ENCODE data around the gene TDRD10. TPM values are rescaled to one million over a fixed set of nuclear protein-coding genes. Genes with fewer than 3 reads are reported as not detected.

Gene TDRD10
- total and polyA plus RNA-seq, 2 of the 4 experiments (the other 2 are of a cell fraction), result not detected

DNA sequence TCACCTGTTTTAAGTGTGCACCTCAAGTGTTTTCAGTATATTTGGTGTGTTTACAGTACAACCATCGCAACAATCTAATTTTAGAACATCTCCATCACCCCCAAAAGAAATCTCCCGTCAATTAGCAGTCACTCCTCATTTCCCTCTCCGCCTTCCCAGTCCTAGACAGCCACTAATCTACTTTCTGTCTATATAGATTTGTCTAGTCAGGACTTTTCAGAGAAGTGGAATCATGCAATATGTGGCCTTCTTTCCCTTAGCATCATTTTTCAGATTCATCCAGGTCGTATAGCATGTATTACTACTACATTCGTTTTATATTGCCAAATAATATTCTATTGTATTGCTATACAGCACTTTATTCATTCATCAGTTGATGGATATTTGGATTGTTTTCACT lies 1.9 kb downstream of the TDRD10 start:
- no peak overlapping the region for H3K56ac ChIP-seq (ENCODE audit: extremely low read depth, insufficient read depth, low read length)

More for the DNA sequence above, 1.9 kb downstream of the TDRD10 start:
- Histone ChIP-seq H3K4me1 (ENCODE audit: control insufficient read depth, insufficient read depth, low read length) (peaks cover 2% of the 10 kb centered on the region; the same call in 1 of the 2 replicates), H3K9me1 (ENCODE audit: insufficient read depth, low read length) (no peaks in the 10 kb centered on the region), H2AK9ac (replicated peaks; ENCODE audit: low read depth, low read length, poor library complexity) (no peak overlapping the region), H3K18ac (ENCODE audit: low read depth, low read length) (no peak overlapping the region), H2BK20ac (ENCODE audit: low read depth, low read length) (no peak overlapping the region), H3K79me1 (ENCODE audit: low read depth in 1 of 2, low read length in 2 of 2) (no peaks in the 10 kb centered on the region), H3K4me2 (ENCODE audit: low read depth, low read length) (no peak overlapping the region), H3K14ac (replicated peaks; ENCODE audit: low read depth, low read length) (no peak overlapping the region), H4K20me1 (ENCODE audit: insufficient read depth, low read length) (no peaks in the 10 kb centered on the region), H3K27ac (ENCODE audit: insufficient read depth, low read length) (no peak overlapping the region), H3K9me3 (ENCODE audit: control insufficient read depth, insufficient read depth, low read length) (peaks cover 32% of the 10 kb centered on the region), H3K36me3 (ENCODE audit: control insufficient read depth, insufficient read depth, low read length) (no peaks in the 10 kb centered on the region), H3K23ac (ENCODE audit: low read depth, low read length) (no peak overlapping the region), H2BK15ac (ENCODE audit: low read depth, low read length) (no peak overlapping the region), H2AK5ac (ENCODE audit: low read depth, low read length) (no peak overlapping the region), H3K4me3 (ENCODE audit: insufficient read depth, low read depth, low read length) (no peak overlapping the region), H3K4ac (ENCODE audit: low read depth, low read length) (no peak overlapping the region), H2BK120ac (ENCODE audit: low read depth, low read length) (no peak overlapping the region), H3K27me3 (ENCODE audit: control insufficient read depth, insufficient read depth, low read length) (peaks cover 80% of the 10 kb centered on the region), H3K9ac (ENCODE audit: low read depth, low read length) (no peak overlapping the region), H2AFZ (replicated peaks; ENCODE audit: low read length, poor library complexity) (no peak overlapping the region), H4K5ac (ENCODE audit: low read depth, low read length) (no peak overlapping the region), H4K8ac (ENCODE audit: low read depth in 2 of 2, low read length in 2 of 2) (no peak overlapping the region), H2BK5ac (ENCODE audit: low read depth, low read length, poor library complexity, severe bottlenecking) (no peak overlapping the region), H4K91ac (ENCODE audit: insufficient read depth, low read depth, low read length) (no peak overlapping the region)
- ATAC-seq (ENCODE audit: low read depth) (no peak), DNase-seq (no peak)
- WGBS, 2 experiments (ENCODE audit: extremely low coverage in 2 of 2, insufficient read length in 1 of 2), result no CpG with 5 or more reads among the region's 5 CpGs
- POLR2A ChIA-PET (ENCODE audit: unreplicated experiment), result no interaction called here
- TF ChIP-seq RAD21 (IDR thresholded peaks at IDR 0.05; ENCODE audit: low read length) (no peak), MAFK (IDR thresholded peaks at IDR 0.05; ENCODE audit: low read depth, low read length) (peak; percentile 43)
- in situ Hi-C loops (cut with MboI; ENCODE audit: low sequenced_read_pairs), result no loop called here
- intact Hi-C loops (cut with micrococcal nuclease), result no loop called here
- BruUV-seq (replicated peaks), result no TSS peak
- CTCF ChIA-PET, result no interaction called here
- dilution Hi-C loops (cut with HindIII; ENCODE audit: low sequenced_read_pairs, unreplicated experiment), result no loop called here

Data from IMR-90 (cell line).